Sigmoid colon (tissue), 7 donors: ENCODE data around the gene PRPS1L1. TPM values are rescaled to one million over a fixed set of nuclear protein-coding genes. Genes with fewer than 3 reads are reported as not detected.

Source experiments
- DNase-seq: peaks from one replicate; pipeline ENCODE4 v3.0.0-alpha.2; 2019
- H3K27ac ChIP-seq, 4 donors: fragments of 200-600 bp; sonication (generic); one replicate each; pipeline ENCODE4 v1.5.1; 2016 to 2019; ENCODE audit warnings: mild to moderate bottlenecking in 1 of 4
- H3K27me3 ChIP-seq, 3 donors: fragments of 200-600 bp; sonication (generic); one replicate each; pipeline ENCODE4 v1.5.1; 2019; ENCODE audit warnings: mild to moderate bottlenecking in 1 of 3
- H3K36me3 ChIP-seq, 4 donors: fragments of 200-600 bp; sonication (generic); one replicate each; pipeline ENCODE4 v1.5.1; 2016 to 2019
- H3K4me1 ChIP-seq, 4 donors: fragments of 200-600 bp; sonication (generic); one replicate each; pipeline ENCODE4 v1.5.1; 2017 to 2019
- H3K4me3 ChIP-seq, 4 donors: fragments of 200-600 bp; sonication (generic); one replicate each; pipeline ENCODE4 v1.5.1; 2017 to 2019; ENCODE audit warnings: mild to moderate bottlenecking in 2 of 4, moderate library complexity in 1 of 4
- H3K9me3 ChIP-seq, 4 donors: fragments of 200-600 bp in 3 of 4; sonication (generic) in 3 of 4; one replicate each; pipeline versions ENCODE4 v1.5.1 to v1.6.1; 2013 to 2019
- CTCF ChIP-seq, 4 experiments: fragments of 450-650 bp in 3 of 4; fragments of 200-600 bp in 1 of 4; IDR thresholded peaks; one replicate each; pipeline ENCODE4 v1.5.1; 2016 to 2019; ENCODE audit warnings: antibody characterized with exemption in 4 of 4, mild to moderate bottlenecking in 3 of 4, moderate library complexity in 2 of 4
- EP300 ChIP-seq, 4 donors: sonication (generic); formaldehyde crosslinking; IDR thresholded peaks; one replicate each; pipeline ENCODE4 v1.6.1; 2017; ENCODE audit warnings: antibody characterized with exemption in 4 of 4
- POLR2A ChIP-seq, 2 donors: fragments of 450-650 bp; IDR thresholded peaks; one replicate each; pipeline ENCODE4 v1.6.1; 2016; ENCODE audit warnings: antibody characterized with exemption in 2 of 2, mild to moderate bottlenecking in 2 of 2, moderate library complexity in 2 of 2
- POLR2AphosphoS5 ChIP-seq, 4 donors: sonication (generic); formaldehyde crosslinking; IDR thresholded peaks; one replicate each; pipeline ENCODE4 v1.6.1; 2017; ENCODE audit warnings: antibody characterized with exemption in 4 of 4
- WGBS, 2 donors: extraction: QIAGEN DNeasy Blood & Tissue Kit; methylation state at CpG; one replicate each; pipeline ENCODE4 v1.1.7; 2013; 5-methylcytosine and 5-hydroxymethylcytosine counted together
- intact Hi-C: fragments of 100-400 bp; cut with DNase I; formaldehyde crosslinking; loops from one replicate; pipeline ENCODE4 v1.15.1; 2023
- polyA plus RNA-seq, 3 donors: library from polyadenylated mRNA; stranded (reverse); fragments of 200-250 nt; gene quantifications; one replicate each; pipeline ENCODE4 v1.2.3, GENCODE V29; 2013
- total RNA-seq, 4 donors: library from RNA; depleted of rRNA; stranded (reverse); fragments of >200 nt; gene quantifications; one replicate each; pipeline ENCODE4 v1.1.0, GENCODE V29; 2016
- donor health status: healthy with polysubstance abuse.
- donor health status: Bipolar disorder and iron deficiency.
- donor health status: healthy.

Gene PRPS1L1
- total and polyA plus RNA-seq, 7 donors = not detected

- DNase-seq = no peak
- Histone ChIP-seq H3K36me3 (no peaks in the 10 kb centered on the region), H3K4me1 (no peaks in the 10 kb centered on the region), H3K27ac (no peak overlapping the region), H3K27me3 (no peaks in the 10 kb centered on the region), H3K4me3 (no peak overlapping the region), H3K9me3 (no peaks in the 10 kb centered on the region)
- intact Hi-C loops = no loop called here
- 68 to 80% methylated on average over 5 of the region's 5 CpGs for WGBS, 2 donors
- TF ChIP-seq POLR2A (IDR thresholded peaks at IDR 0.05) (no peak), CTCF (IDR thresholded peaks at IDR 0.05) (no peak)
These were observed 35.7 kb upstream of the PRPS1L1 start for GRCh38 chr7:18063149-18063901.

- Histone ChIP-seq H3K36me3 (no peaks in the 10 kb centered on the region), H3K4me1 (no peaks in the 10 kb centered on the region), H3K4me3 (no peak overlapping the region), H3K27ac (no peak overlapping the region), H3K27me3 (no peaks in the 10 kb centered on the region), H3K9me3 (no peaks in the 10 kb centered on the region)
- TF ChIP-seq EP300 (IDR thresholded peaks at IDR 0.05) (no peak), CTCF (IDR thresholded peaks at IDR 0.05) (no peak)
- no peak for DNase-seq
- 55 to 78% methylated on average over 4 of the region's 4 CpGs for WGBS, 2 donors
- intact Hi-C loops = no loop called here
These were observed 31.5 kb upstream of the PRPS1L1 start for GRCh38 chr7:18059171-18059570.

GRCh38 chr7:18053941-18054340 lies 26.3 kb upstream of the PRPS1L1 start:
- TF ChIP-seq POLR2AphosphoS5 (IDR thresholded peaks at IDR 0.05) (no peak), EP300 (IDR thresholded peaks at IDR 0.05) (no peak), POLR2A (IDR thresholded peaks at IDR 0.05) (no peak), CTCF (IDR thresholded peaks at IDR 0.05) (no peak)
- 83 to 88% methylated on average over 2 of the region's 2 CpGs for WGBS, 2 donors
- H3K27me3 ChIP-seq = no peaks in the 10 kb centered on the region
- H3K36me3 ChIP-seq = no peaks in the 10 kb centered on the region
- H3K9me3 ChIP-seq = no peaks in the 10 kb centered on the region
- intact Hi-C loops = no loop called here
- no peak for DNase-seq
- H3K27ac ChIP-seq = no peak overlapping the region
- no peak overlapping the region for H3K4me3 ChIP-seq
- H3K4me1 ChIP-seq = no peaks in the 10 kb centered on the region

GRCh38 chr7:18053177-18053928 lies 25.7 kb upstream of the PRPS1L1 start:
- Histone ChIP-seq H3K27ac (no peak overlapping the region), H3K36me3 (no peaks in the 10 kb centered on the region), H3K4me3 (no peak overlapping the region), H3K9me3 (no peaks in the 10 kb centered on the region), H3K27me3 (no peaks in the 10 kb centered on the region), H3K4me1 (no peaks in the 10 kb centered on the region)
- TF ChIP-seq POLR2A (IDR thresholded peaks at IDR 0.05) (no peak), CTCF (IDR thresholded peaks at IDR 0.05) (no peak), POLR2AphosphoS5 (IDR thresholded peaks at IDR 0.05) (no peak), EP300 (IDR thresholded peaks at IDR 0.05) (no peak)
- intact Hi-C loops = no loop called here
- WGBS, 2 donors = 14 to 49% methylated on average over 2 of the region's 2 CpGs
- DNase-seq = no peak
